ENCODE results near the gene POLA2.

POLA2 gene

DNA sequence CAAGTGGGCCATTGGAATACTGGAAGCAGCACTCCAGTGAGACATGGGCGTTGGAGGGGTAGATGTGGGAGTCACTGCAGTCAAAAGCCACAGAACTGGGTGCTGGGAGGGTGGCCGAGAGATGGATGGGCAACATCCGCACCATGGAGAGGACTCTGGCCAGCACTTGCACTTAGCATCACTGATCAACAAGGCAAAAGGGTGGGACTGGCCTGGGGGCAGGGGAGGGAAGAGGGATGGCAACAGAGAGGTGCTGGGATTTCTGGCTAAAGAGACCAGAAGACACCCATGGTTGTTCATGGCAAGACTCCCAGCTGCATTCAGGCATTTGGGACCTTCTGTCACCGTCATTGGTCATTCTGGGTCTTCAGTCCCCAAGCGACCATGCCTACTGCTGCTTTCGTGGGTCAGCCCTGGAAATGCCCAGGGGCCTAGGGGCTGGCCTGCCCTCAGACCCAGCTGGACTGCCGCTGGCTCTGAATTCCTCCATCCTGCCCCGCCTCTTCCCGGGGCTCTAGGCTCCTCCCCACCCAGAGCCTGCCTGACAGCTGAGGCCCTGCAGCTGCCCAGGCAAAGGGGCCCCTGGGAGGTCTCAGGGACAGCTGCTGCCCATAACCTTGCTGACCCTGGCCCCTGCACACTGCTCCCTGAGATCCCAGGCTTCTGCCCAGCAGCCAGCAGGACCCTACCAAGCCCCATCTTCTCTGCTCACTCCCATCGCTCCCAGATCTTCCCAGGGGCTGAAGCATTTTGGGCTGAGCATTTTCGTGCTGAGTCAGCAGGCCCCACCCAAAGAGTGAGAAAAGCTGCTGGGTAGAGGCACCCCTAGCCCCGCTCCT is 39.9 kb downstream of the POLA2 start:
- Histone ChIP-seq H3K36me3 (ENCODE audit: control insufficient read depth, insufficient read depth, low read length) (peaks cover 18% of the 10 kb centered on the region), H3K4me3 (ENCODE audit: low read depth, low read length) (no peak overlapping the region), H3K9me3 (ENCODE audit: control insufficient read depth, insufficient read depth, low read length) (no peaks in the 10 kb centered on the region), H3K9ac (ENCODE audit: low read depth, low read length) (no peak overlapping the region), H3K4me1 (ENCODE audit: control insufficient read depth, insufficient read depth, low read length) (peaks cover 3% of the 10 kb centered on the region), H3K27me3 (ENCODE audit: control insufficient read depth, insufficient read depth, low read length) (no peaks in the 10 kb centered on the region)

DNA sequence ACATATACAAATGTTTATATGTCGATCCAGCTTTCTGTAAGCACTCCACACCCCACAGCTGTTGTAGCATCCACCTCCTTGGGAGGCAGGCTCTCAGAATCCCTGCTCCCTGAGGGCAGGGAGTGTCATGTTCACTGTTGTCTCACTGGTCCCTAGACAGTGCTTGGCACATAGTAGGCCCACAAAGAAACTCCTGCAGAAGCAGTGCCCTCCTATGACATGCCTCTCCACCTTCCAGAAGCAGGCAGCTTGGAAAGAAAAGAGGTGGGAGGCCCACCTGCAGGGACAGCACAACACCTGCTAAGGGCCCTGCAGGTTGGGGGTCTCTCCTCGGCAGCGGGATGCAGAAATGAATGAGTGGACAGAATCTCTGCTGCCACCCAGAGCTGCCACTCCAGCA is 41.8 kb downstream of the POLA2 start:
- H3K27me3 ChIP-seq (ENCODE audit: control insufficient read depth, insufficient read depth, low read length), result no peaks in the 10 kb centered on the region
- peaks cover 3% of the 10 kb centered on the region for H3K4me1 ChIP-seq (ENCODE audit: control insufficient read depth, insufficient read depth, low read length)
- no peaks in the 10 kb centered on the region for H3K9me3 ChIP-seq (ENCODE audit: control insufficient read depth, insufficient read depth, low read length)
- no peak overlapping the region for H3K4me3 ChIP-seq (ENCODE audit: low read depth, low read length)
- H3K36me3 ChIP-seq (ENCODE audit: control insufficient read depth, insufficient read depth, low read length), result peaks cover 11% of the 10 kb centered on the region
- no peak overlapping the region for H3K9ac ChIP-seq (ENCODE audit: low read depth, low read length)

DNA sequence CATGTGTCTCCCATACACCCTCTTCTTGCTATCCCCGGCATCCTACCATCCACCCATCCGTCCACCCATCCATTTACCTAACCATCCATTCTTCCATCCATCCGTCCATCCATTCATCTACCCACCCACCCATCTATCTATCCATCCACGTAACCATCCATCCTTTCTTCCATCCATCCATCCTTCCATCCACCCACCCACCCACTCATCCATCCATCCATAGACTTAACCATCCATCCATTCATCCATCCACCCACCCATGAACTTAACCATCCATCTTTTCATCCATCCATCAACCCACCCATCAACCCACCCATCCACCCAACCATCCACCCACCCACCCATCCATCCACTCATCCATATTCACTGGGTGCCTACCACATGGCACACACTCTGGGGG is 42.3 kb downstream of the POLA2 start:
- H3K4me1 ChIP-seq (ENCODE audit: control insufficient read depth, insufficient read depth, low read length), result peaks cover 3% of the 10 kb centered on the region
- H3K9ac ChIP-seq (ENCODE audit: low read depth, low read length), result no peak overlapping the region
- no peak overlapping the region for H3K4me3 ChIP-seq (ENCODE audit: low read depth, low read length)
- H3K27me3 ChIP-seq (ENCODE audit: control insufficient read depth, insufficient read depth, low read length), result no peaks in the 10 kb centered on the region
- H3K36me3 ChIP-seq (ENCODE audit: control insufficient read depth, insufficient read depth, low read length), result peaks cover 8% of the 10 kb centered on the region
- H3K9me3 ChIP-seq (ENCODE audit: control insufficient read depth, insufficient read depth, low read length), result no peaks in the 10 kb centered on the region

DNA sequence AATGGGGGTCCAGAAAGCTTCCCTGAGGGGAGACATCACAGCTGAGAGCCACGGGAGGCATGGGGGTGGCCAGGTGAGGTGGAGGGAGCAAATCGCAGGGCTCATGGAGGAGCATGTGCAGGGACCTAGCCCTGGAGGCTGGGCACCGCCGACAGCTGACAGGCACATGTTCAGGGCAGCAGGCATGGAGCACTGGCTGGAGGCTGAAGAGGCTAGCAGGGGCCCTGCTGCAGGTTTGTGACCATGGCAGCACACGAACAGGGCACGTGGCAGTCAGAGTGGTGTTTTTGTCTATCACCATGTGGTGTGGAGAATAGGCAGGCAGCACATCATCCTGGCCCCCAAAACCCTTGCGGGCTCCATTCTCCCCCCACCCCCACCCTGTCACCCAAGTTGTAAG is 42.9 kb downstream of the POLA2 start:
- no peaks in the 10 kb centered on the region for H3K27me3 ChIP-seq (ENCODE audit: control insufficient read depth, insufficient read depth, low read length)

DNA sequence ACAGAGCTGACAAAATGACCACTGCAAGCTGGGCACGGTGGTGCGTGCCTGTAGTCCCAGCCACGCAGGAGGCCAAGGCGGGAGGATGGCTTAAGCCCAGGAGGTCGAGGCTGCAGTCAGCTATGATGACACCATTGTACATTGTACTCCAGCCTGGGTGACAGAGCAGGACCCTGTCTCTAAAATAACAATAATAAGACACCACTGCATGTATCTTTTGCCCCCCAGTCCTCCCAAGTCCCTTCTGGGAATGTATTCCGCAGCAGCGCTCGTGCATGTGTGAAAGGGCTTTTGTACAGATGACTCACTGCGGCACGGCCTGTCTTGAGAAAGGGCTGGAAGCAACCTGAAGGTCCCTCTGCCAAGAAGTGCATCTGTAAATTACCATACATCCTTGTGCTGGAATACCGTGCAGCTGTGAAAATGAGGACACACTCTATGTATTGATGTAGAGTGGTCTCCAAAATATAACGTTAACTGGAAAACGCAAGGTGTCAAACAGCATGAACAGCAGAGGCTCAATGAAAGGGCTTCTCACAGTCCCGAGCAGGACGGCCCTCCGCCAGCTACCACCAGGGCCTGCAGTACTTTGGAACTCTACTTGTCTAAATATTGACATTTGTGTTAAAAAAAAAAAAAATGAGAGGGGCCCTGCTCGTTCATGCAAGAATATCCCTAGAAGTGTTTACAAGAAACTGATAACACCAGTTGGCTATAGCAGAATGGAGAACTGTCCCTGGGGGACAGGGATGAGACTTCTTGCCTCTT is 43.9 kb downstream of the POLA2 start:
- Histone ChIP-seq H3K4me3 (ENCODE audit: low read depth, low read length) (no peak overlapping the region), H3K4me1 (ENCODE audit: control insufficient read depth, insufficient read depth, low read length) (peaks cover 6% of the 10 kb centered on the region), H3K9me3 (ENCODE audit: control insufficient read depth, insufficient read depth, low read length) (no peaks in the 10 kb centered on the region), H3K27me3 (ENCODE audit: control insufficient read depth, insufficient read depth, low read length) (no peaks in the 10 kb centered on the region), H3K36me3 (ENCODE audit: control insufficient read depth, insufficient read depth, low read length) (peaks cover under 1% of the 10 kb centered on the region), H3K9ac (ENCODE audit: low read depth, low read length) (no peak overlapping the region)

More for the DNA sequence above, 42.9 kb downstream of the POLA2 start:
- Histone ChIP-seq H3K36me3 (ENCODE audit: control insufficient read depth, insufficient read depth, low read length) (peaks cover 5% of the 10 kb centered on the region), H3K9ac (ENCODE audit: low read depth, low read length) (no peak overlapping the region), H3K4me3 (ENCODE audit: low read depth, low read length) (no peak overlapping the region), H3K4me1 (ENCODE audit: control insufficient read depth, insufficient read depth, low read length) (peaks cover 3% of the 10 kb centered on the region), H3K9me3 (ENCODE audit: control insufficient read depth, insufficient read depth, low read length) (no peaks in the 10 kb centered on the region)

DNA sequence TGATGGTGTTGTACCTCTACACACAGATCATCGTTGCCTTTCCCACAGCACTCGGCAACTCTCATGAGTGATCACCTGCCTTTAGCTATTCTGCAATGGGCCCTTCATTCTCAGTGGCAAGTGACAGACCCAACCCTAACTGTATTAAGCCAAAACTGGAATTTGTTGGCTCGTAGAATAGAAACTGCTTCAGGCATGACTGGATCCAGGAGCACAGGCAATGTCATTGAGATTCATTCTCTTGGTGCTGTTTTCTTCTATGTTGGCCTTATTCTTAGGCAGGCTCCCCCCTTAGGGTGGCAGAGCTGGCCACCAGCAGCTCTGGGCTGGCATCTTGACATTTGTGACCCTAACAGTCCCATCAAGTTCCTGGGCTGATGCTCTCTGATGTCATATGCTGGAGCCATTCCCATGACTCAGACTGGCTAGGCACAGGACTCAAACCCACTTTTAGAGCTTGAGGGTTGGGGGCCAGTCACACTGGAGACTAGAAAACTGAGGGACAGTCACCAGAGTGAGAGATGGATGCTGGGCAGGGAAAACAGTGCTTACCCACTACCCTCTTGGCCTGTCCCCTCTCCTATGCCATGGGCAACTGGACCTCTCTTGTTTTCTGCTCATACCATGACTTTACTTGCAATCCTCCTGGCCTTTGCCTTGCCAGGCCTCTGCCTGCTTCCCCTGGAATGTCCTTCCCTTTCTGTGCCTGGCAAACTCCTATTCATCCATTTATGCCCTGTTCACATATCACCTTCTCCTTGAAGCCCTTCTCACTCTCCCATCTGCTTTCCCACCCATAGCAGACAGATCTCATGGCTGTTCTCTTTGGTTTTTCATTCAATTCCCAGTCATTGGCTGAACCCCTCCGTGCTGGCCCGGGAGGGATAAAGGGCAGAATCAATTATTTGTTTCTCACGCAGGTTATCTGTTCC is 45.8 kb downstream of the POLA2 start:
- Histone ChIP-seq H3K9ac (ENCODE audit: low read depth, low read length) (no peak overlapping the region), H3K4me3 (ENCODE audit: low read depth, low read length) (no peak overlapping the region), H3K27me3 (ENCODE audit: control insufficient read depth, insufficient read depth, low read length) (no peaks in the 10 kb centered on the region), H3K36me3 (ENCODE audit: control insufficient read depth, insufficient read depth, low read length) (no peaks in the 10 kb centered on the region), H3K4me1 (ENCODE audit: control insufficient read depth, insufficient read depth, low read length) (peaks cover 2% of the 10 kb centered on the region), H3K9me3 (ENCODE audit: control insufficient read depth, insufficient read depth, low read length) (no peaks in the 10 kb centered on the region)

DNA sequence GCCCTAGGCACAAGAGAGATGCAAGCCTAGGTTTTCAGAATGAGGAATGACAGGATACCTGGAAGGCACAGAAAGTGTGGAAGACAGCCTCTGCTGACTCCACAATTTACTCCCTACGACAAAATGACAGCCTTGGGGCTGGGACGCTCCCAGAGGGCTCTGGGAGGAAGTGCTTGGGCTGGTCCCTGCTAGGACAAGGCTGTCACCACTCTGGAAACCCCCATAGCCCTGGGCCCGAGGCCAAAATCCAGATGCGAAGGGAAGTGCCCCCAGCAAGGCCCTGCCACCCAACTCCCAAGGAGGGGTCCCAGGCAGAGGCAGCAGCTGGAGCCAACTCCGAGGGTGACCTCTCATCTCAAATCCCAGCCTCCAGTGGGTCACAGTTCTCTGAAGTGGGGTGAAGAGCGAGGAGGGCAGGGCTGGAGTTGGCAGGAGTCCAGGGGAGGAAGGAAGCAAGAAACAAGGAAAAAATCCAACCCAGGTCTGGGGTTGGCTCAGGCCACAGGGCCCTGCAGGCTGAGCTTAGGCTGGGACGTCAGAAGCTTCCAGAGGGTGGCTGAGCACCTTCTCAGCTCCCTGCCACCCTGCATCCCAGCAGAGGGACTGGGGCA is 46.6 kb downstream of the POLA2 start:
- no peak overlapping the region for H3K4me3 ChIP-seq (ENCODE audit: low read depth, low read length)
- H3K9ac ChIP-seq (ENCODE audit: low read depth, low read length), result no peak overlapping the region
- H3K9me3 ChIP-seq (ENCODE audit: control insufficient read depth, insufficient read depth, low read length), result no peaks in the 10 kb centered on the region
- peaks cover 4% of the 10 kb centered on the region for H3K27me3 ChIP-seq (ENCODE audit: control insufficient read depth, insufficient read depth, low read length)
- peaks cover 2% of the 10 kb centered on the region for H3K4me1 ChIP-seq (ENCODE audit: control insufficient read depth, insufficient read depth, low read length)
- H3K36me3 ChIP-seq (ENCODE audit: control insufficient read depth, insufficient read depth, low read length), result no peaks in the 10 kb centered on the region

DNA sequence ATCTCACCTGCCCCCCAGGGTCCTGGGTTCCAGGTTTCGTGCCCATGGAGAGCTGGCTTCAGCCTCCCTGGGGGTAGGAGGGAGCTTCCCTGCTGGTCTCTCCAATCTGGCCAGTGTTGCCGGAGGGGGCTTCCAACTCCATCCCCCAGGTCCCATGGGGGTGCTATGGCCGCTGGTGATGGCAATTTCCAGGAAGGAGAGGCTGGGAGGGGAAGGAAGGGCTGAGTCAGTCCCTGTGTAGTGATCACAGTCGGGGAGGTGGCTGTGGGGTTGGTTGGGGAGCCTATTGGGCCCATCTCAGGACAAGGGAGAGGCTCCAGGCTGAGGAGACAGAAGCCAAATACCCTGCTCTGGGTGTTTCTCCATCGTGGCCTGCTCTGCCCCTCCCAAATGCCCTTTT is 47.2 kb downstream of the POLA2 start:
- H3K4me1 ChIP-seq (ENCODE audit: control insufficient read depth, insufficient read depth, low read length), result peaks cover 2% of the 10 kb centered on the region
- H3K27me3 ChIP-seq (ENCODE audit: control insufficient read depth, insufficient read depth, low read length), result peaks cover 10% of the 10 kb centered on the region
- no peak overlapping the region for H3K9ac ChIP-seq (ENCODE audit: low read depth, low read length)
- no peaks in the 10 kb centered on the region for H3K9me3 ChIP-seq (ENCODE audit: control insufficient read depth, insufficient read depth, low read length)
- H3K4me3 ChIP-seq (ENCODE audit: low read depth, low read length), result no peak overlapping the region
- no peaks in the 10 kb centered on the region for H3K36me3 ChIP-seq (ENCODE audit: control insufficient read depth, insufficient read depth, low read length)

DNA sequence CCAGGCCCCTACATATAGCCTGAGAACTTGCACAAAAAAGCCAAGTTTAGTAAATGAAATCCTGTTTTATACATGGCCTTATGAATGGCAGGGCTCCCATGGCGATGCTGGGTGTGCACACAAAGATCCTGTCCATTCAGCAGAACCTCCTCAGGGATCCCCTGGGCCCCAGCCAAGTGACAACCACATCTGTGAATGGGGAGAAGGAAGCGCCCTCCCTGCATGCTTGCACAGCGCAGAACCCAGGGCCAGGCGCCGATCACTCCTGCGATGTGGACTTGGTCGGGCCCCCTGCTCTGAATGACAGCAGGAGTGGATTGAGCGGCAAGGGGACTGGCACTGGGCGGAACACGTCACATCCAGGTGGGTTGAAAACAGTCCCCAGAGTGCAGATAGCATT is 48.5 kb downstream of the POLA2 start:
- Histone ChIP-seq H3K9me3 (ENCODE audit: control insufficient read depth, insufficient read depth, low read length) (no peaks in the 10 kb centered on the region), H3K4me1 (ENCODE audit: control insufficient read depth, insufficient read depth, low read length) (peaks cover 2% of the 10 kb centered on the region), H3K27me3 (ENCODE audit: control insufficient read depth, insufficient read depth, low read length) (peaks cover 12% of the 10 kb centered on the region), H3K36me3 (ENCODE audit: control insufficient read depth, insufficient read depth, low read length) (no peaks in the 10 kb centered on the region), H3K9ac (ENCODE audit: low read depth, low read length) (no peak overlapping the region), H3K4me3 (ENCODE audit: low read depth, low read length) (no peak overlapping the region)

DNA sequence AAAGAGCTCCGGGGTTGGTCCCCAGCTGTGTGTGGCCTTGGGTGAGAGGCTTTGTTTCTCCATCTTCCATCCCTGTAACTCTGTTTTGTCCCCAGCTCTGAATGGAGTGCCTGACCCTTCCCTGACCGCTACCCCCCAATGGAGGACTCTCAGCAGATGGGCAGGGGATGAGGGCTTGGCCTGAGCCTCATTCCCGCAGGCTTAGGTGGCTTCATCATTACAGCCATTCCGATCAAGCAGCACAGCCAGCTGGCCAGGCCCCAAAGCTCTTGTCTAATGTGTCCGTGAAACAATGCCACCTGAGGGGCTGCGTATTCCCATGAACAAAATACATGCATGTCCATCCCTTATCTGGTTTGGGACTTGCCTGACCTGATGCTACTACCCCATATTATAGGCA is 49.0 kb downstream of the POLA2 start:
- Histone ChIP-seq H3K9ac (ENCODE audit: low read depth, low read length) (no peak overlapping the region), H3K4me1 (ENCODE audit: control insufficient read depth, insufficient read depth, low read length) (peaks cover 3% of the 10 kb centered on the region), H3K9me3 (ENCODE audit: control insufficient read depth, insufficient read depth, low read length) (no peaks in the 10 kb centered on the region), H3K36me3 (ENCODE audit: control insufficient read depth, insufficient read depth, low read length) (no peaks in the 10 kb centered on the region), H3K27me3 (ENCODE audit: control insufficient read depth, insufficient read depth, low read length) (peaks cover 12% of the 10 kb centered on the region), H3K4me3 (ENCODE audit: low read depth, low read length) (no peak overlapping the region)

DNA sequence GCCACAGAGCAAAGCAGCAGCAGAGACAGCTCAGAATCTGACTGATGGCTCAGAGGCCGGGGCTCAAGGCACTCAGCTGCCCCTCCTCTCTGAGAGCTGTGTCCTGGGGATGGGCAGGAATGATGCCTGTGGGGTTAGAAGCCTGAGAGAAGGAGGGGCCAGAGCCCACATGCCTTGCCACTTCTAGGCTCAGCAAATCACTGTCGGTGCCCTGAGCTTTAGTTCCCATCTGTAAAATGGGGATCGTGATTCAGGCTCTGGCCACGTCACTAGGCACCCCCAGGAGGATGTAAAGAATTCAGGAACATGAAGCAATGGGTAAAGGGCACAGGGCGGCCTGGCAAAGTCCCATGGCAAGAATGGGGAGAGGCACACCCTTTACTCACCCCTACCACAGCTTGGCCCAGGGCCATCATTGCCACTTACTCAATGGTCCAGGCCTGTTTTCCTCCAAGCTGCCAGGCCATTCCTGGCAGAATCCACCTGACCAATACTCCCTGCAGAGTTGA is 49.5 kb downstream of the POLA2 start:
- Histone ChIP-seq H3K4me1 (ENCODE audit: control insufficient read depth, insufficient read depth, low read length) (peaks cover 8% of the 10 kb centered on the region), H3K9me3 (ENCODE audit: control insufficient read depth, insufficient read depth, low read length) (no peaks in the 10 kb centered on the region), H3K9ac (ENCODE audit: low read depth, low read length) (no peak overlapping the region), H3K4me3 (ENCODE audit: low read depth, low read length) (no peak overlapping the region), H3K27me3 (ENCODE audit: control insufficient read depth, insufficient read depth, low read length) (peaks cover 12% of the 10 kb centered on the region), H3K36me3 (ENCODE audit: control insufficient read depth, insufficient read depth, low read length) (no peaks in the 10 kb centered on the region)

All from iPS-15b (cell line).